GM19468 (cell line): ENCODE measurements around the gene MB21D2.

ENCODE experiments used
- ATAC-seq: cut with Tn5 transposase; IDR thresholded peaks from one replicate; pipeline ENCODE4 v1.9.1; 2021; ENCODE audit warnings: mild to moderate bottlenecking, moderate library complexity, moderate number of reproducible peaks; ENCODE audit not compliant: unreplicated experiment; ENCODE audit errors: extremely low read depth

Gene MB21D2

DNA sequence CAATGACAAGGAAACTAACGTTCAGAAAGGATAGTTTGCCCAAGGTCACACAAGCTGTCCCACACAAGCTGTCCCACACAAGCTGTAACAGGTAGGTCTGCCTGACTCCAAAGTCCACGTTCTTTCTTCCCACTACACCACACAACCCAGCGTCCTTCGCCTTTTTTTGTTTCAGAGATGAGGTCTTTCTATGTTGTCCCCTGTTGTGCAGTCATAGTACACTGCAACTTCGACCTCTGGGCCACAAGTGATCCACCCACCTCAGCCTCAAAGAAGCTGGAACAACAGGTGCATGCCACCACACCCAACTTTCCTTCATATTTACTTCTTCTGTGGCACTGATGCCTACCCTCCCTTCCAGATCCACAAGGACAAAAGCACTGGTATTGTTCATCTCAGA is 21.4 kb downstream of the MB21D2 start:
- no peak for ATAC-seq

DNA sequence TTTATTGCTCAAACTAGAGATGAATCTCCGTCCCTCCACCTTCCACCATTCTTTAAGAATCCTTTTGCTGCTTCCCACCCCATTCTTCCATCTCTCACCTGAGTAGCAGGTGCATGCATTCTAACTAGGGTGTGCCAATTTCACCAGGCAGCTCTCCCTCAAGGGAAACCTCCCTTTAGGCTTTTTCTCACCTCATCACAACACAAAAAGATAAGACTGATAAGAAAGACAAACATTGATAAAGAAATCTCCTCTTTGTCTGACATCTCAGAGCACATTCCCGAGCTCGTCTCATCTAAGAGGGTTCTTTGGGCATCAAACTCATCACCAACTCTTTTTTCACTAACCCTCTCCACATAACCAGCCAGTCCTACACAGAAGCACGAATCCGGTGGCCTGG is 23.0 kb downstream of the MB21D2 start:
- ATAC-seq, result no peak

DNA sequence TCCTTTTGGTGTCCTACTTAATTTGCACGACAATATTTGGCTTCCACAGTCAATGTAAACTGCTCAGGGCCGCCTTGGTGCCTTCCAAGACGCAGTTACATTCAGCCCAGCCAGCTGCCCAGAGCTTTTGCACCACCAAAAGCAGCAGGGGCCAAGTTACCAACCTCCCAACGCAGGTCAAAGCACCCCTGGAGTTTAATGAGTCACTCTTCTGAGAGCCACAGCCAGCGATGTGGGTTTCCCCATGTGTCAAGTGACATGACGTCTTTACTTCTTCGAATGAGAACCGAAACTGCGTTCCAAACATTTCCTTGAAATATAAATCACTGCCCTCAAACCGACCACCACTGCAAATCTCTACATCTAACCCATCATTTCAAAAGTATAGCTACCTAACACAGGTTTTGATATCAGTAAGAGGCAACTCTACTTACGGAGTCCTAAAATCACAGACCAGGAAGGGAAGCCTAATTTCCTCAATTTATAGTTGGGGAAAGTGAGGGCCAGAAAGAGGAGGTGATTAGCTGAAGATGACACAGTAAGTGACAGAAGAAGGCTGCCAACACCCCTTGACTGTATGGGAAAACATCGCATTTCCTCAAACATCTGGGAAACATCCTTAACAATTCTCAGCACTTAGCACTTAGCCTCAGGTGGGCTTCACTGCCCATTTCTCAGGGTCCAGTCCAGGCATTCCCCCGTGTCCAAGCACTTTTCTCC is 24.5 kb downstream of the MB21D2 start:
- peak; percentile 87 for ATAC-seq

DNA sequence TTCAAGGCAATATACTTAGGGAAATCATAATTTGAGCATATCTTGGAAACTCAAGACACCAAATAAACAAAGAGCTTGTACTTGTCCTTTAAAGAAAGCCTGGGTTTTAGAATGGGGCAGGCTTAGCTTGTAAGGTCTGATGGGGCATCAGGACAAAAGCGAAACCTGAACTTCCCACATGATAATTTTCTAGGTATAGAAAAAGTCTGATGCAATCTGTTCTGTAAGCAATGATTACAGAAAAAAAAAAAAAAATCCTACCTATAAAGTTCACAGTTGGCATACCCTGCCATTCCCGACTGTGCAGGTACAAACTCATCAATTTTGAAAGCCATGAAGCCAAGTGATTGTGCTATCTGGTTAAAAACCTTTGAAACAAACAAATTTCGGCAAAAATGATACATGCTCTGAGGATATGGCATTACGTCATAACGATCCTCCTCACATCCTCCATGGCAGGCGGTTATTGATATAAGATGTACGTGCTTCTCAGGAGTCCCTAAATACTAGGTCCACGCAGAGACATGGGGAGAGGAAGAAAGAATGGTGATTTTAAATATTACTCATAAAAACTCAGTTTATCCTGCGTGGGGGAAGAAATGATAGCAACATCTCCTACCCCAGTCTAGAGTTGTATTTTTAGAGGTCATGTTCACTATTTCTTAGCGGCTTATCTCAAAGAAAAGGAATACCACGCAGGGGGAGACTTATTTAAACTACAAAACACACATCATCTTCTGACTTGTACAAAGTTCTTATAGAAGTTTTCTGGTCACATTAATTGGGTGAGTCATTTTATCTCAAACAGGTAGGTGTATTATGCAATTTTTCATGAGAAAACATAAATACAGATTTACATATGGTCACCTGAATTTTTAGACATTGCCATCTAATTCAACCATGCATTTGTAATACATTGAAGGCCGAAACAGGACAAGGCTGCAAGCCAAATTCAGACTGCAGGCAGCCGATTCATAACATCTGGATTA is 27.0 kb downstream of the MB21D2 start:
- ATAC-seq, result no peak

DNA sequence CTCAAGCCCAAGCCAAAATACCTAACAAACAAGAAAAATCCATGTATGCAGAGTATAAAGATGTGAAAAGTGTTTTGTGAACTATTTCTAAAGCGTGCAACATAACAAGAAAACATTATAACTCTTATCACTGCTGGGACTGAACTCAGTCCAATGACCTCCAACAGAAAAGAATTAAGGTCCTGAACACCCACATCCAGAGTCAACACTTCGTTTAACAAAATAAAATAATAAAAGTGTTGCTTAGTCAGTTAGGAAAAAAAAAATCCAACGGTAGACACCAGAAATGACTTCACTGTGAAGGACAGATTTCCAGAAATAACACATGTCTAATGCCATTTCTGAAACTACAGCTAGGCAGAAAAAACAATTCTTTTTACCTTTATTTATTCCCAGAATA is 28.0 kb downstream of the MB21D2 start:
- ATAC-seq, result no peak

DNA sequence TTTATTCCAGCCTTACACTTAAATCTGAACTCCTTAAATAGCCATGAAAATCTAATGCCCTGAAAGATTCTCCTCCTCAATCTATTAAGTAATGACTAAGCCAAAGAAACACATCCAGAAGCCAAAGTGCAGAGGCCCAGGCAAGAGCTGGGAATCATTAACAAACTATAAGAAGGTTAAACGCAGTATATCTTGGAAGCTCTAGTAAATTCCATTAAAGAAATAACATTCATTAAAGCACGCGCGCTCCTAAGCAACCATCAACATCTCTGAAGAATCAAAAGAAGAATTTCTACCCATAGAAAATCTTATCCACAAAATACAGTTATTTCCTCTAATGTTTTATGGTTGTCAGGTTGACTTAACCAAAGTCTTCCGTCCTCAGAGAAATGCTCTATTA is 29.5 kb downstream of the MB21D2 start:
- ATAC-seq, result no peak

DNA sequence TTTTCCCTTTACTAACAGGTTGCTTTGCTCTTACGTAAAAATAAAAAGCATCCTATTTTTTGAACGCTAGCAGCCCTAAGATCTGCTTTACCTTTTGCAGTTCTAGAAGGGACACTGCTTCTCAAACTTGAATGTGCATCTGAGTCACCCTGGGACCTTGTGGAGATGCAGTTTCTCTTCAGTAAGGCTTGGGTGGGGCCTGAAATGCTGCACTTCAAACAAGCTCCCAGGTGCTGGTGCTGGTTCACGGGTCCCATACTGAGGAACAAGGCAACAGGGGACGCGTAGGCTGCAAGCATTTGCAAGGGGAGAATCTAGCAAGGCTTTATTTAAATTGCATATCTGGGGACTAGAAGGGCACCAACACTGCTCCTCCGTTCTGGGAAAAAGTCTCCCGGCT is 30.0 kb downstream of the MB21D2 start:
- no peak for ATAC-seq

DNA sequence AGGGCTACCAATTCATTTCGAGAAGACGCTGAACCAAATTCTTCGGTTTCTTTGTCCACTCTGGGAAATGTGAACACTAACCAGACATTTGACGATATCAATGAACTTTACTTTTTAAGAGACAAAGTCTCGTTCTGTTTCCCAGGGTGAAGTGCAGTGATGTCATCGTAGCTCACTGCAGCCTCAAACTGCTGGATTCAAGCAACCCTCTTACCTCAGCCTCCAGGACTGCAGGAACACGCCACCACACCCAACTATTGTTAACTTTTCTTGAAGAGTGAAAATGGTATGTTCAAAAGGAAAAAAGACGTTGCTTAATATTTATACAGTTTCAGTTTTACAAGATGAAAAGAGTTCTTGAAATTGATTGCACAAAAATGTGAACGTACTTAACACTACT is 30.6 kb downstream of the MB21D2 start:
- no peak for ATAC-seq

DNA sequence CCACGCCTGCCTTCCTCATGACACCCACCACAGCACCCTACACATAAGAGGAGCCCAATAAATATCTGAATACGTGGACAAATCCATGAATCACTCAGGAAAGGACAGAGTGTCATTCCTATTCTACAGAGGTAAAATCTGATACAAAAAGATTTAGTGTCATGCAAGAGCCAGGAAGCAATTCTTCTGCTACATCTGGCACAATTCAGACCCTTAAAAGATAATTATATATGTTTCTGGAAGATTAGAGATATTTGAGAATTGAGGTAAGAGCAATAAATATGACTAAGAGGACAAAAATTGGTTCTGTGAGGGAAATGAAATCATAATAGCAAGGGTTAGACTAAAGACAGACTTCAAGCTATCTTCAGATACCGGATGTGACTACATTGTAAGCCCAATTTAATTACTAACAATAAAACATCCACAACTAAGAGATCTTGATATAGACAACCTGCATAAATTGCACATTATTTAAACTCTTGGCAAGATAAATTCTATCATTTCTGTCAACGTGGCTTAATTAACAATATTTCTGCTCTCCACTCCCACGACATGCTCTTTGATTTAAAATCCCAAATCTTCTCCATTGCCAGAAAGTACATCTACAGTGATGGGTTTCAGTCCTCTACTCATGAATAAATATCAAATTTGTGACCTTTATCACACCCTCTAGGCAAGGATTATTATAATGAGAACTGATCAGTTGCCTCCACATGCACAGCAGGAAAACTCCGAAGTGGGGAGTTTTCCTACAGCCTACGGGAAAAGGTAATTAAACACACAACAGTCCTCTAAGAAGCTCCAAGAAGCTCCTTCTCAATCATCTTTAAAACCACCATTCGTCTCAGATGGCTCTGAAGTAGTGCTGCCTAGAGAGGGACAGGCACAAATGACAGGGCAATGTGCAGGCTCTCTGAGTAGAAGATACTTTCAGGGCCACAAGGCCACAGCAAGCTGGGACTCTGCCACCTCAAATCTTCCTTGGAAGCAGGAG is 32.6 kb downstream of the MB21D2 start:
- no peak for ATAC-seq

DNA sequence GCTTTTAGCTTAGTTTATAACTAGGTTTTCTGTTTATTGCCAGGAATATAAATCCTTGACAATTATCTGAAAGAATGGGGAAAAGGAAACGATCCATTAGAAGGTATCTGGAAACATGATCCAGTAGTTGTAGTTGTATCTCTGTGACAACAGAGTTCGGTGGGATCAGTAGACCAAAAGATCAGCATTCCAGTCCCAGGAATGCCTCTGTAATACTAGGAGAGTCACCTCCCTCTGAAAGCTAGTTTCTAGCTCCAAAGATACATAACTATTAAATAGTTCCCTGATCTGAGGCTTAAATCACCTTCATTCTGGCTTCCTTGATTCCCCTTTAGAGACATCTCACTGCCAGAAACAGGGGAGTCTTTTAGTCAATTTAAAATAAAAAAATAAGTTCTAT is 34.1 kb downstream of the MB21D2 start:
- no peak for ATAC-seq

DNA sequence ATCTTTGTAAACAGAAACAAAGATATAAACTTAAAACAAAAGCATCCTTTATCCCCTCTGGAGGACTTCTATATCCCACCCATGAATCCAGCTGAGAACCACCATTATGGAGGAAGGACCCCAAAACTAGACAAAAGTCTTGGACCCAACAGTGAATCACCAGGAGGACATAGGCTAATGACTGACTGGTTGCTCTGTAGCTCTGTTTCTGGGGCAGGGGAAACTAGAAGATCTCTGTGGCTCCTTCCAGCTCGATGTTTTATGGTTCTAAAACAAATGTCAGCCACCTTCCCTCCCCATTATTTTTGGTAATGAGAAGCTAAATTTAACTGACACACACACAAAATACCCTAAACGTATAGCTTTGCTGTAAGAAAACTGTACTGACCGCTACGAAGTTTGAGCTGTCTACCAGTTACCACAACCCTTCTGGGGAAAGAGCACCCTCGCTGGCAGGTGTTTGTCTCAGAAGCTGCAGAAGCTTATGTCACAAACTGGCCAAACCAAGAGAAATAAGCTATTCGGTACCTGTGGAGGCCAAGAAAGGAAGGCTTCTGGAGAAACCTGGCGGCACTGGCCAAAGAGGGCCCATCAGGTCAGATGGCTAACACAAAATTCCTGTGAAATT is 36.4 kb downstream of the MB21D2 start:
- no peak for ATAC-seq

DNA sequence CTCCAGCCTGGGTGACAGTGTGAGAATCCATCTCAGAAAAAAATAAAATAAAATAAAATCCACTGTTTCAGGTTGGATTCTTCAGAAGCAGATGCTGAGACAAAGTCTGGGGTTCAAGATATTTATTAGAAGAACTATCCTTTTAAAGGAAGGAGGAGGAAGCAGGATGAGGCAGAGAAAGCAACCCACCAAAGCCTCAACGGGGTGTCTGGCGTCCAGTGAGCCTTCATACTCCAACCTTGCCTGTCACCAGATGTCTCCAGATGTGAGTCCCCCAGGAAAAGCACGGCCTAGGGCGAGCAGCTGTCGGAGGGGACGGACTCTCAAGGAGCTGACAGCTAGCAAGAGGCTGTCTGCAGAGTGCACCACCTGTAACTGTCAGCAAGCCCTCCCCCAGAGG is 37.3 kb downstream of the MB21D2 start:
- no peak for ATAC-seq

DNA sequence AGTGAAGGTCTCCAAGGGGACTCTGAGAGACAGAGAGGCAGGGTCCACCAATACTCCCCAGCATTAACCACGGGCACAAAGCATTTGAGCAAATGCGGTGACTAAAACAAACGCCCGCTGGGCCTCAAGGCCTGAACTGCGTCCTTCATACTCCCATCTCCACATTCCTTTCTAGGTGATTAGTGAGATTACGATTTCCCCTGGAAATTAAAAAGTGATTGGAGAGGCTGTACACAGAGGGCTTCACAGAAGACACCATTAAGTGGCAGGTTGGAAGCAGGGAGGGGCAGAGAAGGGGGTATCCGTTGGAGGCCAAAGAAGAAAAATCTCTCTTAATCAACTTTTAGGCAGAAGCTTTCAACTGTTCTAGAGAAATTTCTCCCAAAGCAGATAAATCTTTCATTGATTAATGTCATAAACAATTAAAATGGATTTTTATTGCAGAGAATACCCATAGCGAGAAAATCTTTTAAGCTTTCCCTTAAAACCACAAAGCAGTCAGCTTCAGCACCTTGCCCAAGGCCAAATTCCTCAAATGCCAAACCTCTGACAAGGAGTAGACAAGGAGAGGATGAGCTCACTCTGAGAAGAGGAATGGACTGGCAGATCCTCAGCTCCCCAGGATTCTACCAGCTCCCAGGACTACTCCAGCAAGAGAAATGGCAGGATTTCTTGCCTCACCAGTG is 38.2 kb downstream of the MB21D2 start:
- ATAC-seq, result no peak

DNA sequence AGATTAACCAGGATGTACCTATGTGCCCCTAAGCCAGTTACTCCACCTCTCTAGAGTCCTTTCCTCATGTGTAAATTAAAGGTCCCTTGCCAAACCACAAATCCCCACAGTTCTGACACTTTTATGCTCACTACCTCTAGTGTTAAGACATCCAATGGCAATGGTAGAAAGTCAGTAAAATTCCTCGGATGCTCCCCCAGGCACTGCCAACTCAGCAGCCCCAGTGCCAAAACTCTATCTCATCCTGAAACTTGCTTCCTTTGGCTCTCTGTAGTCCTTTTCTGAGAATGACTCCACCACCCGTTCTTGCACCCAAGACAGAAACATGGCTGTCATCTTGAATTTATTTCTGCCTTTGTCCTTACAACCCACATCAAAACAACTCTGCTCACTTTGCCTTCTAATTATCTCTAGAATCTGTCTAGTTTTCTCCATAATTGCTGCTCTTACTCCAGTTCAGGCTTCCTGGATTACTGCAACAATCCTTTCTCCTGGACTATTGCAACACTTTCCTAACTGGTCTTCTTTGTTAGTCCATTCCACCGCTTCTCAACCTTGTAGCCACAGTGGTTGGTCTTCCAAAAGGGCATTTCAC is 41.6 kb downstream of the MB21D2 start:
- ATAC-seq, result no peak

DNA sequence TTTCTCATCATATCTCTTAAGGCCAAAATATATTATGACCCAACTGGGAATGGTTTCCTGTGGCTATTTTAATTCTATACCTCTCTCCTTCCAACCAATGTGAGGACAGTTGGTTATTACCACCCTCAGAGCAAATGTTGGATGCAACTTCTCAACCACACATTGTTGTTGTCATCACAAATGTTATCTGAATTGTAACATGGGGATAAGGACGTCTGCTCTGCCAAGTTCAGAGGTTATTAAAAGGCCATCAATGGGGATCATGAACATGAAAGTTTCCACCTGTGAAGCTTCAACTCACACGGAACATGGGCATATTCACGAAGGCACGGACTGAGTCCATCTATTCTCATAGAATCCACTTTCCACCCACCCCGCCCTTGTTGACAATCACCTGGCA is 46.8 kb downstream of the MB21D2 start:
- no peak for ATAC-seq

DNA sequence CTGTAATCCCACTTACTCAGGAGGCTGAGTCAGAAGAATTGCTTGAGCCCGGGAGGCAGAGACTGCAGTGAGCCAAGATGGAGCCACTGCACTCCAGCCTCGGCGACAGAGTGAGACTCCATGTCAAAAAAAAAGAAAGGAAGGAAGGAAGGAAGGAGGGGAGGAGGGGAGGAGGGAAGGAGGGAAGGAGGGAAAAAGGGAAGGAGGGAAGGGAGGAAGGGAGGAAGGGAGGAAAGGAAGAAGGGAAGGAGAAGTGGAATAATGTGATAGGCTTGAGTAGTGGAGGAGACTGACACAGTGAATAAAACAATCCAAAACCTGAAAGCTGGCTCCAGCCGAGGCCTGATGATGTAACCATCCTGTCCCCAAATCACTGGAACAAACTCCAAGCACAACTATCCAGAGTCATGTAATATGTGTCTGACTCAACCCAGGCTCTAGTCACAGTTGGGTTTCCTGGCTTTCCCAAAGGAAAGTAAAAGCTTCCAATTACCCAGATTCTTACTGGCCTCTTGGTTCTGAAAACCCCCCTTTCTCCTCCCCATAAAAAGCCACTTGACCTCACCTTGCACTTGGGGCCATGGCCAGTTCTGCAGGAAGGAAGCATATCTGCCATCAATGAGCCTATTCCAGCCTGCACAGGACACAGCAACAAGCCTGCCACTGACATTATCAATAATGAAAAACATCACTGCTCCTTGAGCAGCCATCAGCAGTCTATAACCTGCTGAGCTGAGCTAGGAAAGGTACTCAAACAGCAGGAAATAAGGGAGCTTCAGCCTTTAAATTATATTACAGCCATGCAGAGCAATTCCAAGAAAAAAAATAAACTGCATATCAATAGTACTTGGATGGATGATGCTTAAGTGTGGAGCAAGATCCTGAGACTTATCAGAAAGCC is 48.3 kb downstream of the MB21D2 start:
- no peak for ATAC-seq

DNA sequence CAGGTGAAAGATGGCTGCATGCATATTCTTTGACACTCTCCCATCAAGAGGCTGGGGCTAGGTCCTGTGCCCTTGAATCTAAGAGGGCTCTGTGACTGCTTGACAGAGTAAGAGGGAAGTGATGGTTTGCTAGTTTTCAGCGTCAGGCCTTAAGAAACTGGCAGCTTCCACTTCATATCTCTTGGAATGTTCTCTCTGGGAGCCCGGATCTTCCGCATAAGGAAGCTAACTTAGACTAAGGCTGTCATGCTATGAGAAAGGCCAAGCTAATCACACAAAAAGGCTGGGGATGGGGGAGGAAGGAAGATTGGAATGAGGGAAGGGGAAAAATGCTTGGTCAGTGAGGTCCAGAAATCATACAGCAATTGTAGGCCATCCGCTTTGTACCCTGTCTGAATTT is 50.0 kb downstream of the MB21D2 start:
- ATAC-seq, result no peak

DNA sequence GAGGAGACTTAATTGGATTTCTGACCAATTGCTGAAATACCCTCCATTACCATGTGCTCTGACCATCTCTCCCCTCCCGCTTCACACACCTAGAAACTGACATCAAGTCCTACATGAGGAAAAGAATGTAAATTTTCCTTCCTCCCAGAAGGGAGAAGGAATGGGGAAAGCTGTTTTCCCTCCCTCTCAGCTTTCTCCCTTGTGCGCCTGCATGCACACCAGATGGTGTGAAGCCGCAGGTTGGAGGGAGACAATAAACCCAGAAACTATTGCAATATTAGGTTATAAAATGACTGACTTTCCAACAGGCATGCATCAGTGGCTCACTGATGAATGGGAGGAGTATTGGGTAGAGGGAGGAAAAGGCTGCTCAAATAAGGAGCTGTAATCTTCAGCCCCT is 50.9 kb downstream of the MB21D2 start:
- ATAC-seq, result no peak
